SK-N-SH (cell line): ENCODE data around the gene FCHSD2.

Source experiments
- EP300 ChIP-seq, 2 experiments: IDR thresholded peaks; 2 replicates each; pipeline versions ENCODE4 v1.4.0 to v1.6.1; 2012; ENCODE audit warnings: borderline replicate concordance in 1 of 2, low read depth in 1 of 2, low read length in 1 of 2
- EZH2phosphoT487 ChIP-seq: fragments of 200-600 bp; sonication (generic); IDR thresholded peaks from 2 replicates; pipeline ENCODE4 v1.6.1; 2017; ENCODE audit warnings: low read depth, mixed run types, mild to moderate bottlenecking, antibody characterized with exemption, moderate library complexity, borderline replicate concordance
- FOSL2 ChIP-seq: IDR thresholded peaks from 2 replicates; pipeline ENCODE4 v1.4.0; 2012; ENCODE audit warnings: low read depth, mild to moderate bottlenecking, moderate library complexity, borderline replicate concordance
- GATA2 ChIP-seq: sonication (generic); formaldehyde crosslinking; IDR thresholded peaks from 2 replicates; pipeline ENCODE4 v1.5.0; 2020; ENCODE audit warnings: mild to moderate bottlenecking, missing genetic modification reagents
- NFIC ChIP-seq: IDR thresholded peaks from 2 replicates; pipeline ENCODE4 v1.4.0; 2012; ENCODE audit warnings: borderline replicate concordance
- POLR2AphosphoS5 ChIP-seq: IDR thresholded peaks from 2 replicates; pipeline ENCODE4 v1.6.1; 2012; ENCODE audit warnings: low read depth, low read length
- RCOR1 ChIP-seq: fragments of 150-350 bp; IDR thresholded peaks from 2 replicates; pipeline ENCODE4 v1.6.1; 2017; ENCODE audit warnings: antibody characterized with exemption, low read length
- TAF1 ChIP-seq: IDR thresholded peaks from 2 replicates; pipeline ENCODE4 v1.6.1; 2012; ENCODE audit warnings: low read depth, mild to moderate bottlenecking, low read length, moderate library complexity, borderline replicate concordance
- TEAD4 ChIP-seq: IDR thresholded peaks from 2 replicates; pipeline ENCODE4 v1.4.0; 2012; ENCODE audit warnings: mild to moderate bottlenecking, borderline replicate concordance; ENCODE audit not compliant: insufficient read depth
- USF2 ChIP-seq: fragments of 150-350 bp; IDR thresholded peaks from 2 replicates; pipeline ENCODE4 v1.6.1; 2017; ENCODE audit warnings: antibody characterized with exemption, low read length, low read depth, borderline replicate concordance
- YY1 ChIP-seq: IDR thresholded peaks from 2 replicates; pipeline ENCODE4 v1.4.0; 2012; ENCODE audit warnings: low read depth, mild to moderate bottlenecking
- ZBTB33 ChIP-seq: IDR thresholded peaks from 2 replicates; pipeline ENCODE4 v1.4.0; 2012; ENCODE audit warnings: low read depth, borderline replicate concordance
- TF ChIP-seq, protein P1 (sequence below): fragments of 200-600 bp; sonication (generic); IDR thresholded peaks from 2 replicates; pipeline ENCODE4 v1.6.1; 2017; ENCODE audit warnings: antibody characterized with exemption, mild to moderate bottlenecking, moderate library complexity
- TF ChIP-seq, protein P2 (sequence below): IDR thresholded peaks from 2 replicates; pipeline ENCODE4 v1.4.0; 2012; ENCODE audit warnings: low read depth

DNA sequence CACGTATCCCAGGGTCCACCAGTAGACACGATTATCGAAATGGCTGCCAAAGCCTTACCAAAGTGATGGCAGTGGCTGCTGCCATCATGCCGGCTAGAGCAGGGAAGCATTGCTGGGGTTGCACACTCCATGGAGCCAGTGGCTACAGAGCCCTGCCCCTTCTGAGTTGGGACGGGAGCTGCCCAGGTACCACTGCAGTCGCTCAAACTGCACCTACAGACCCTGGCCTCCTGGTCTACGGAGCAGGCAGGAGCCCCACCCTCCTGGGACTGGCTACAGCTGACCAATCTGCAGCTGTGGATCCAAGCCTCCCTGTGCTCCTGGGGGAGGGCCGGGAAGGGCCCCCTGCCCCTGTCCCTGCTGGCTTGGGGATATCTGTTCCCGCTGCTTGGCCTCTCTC lies 216.5 kb downstream of the FCHSD2 start:
- TF ChIP-seq EZH2phosphoT487, result no peak
- TF ChIP-seq, protein P1, sequence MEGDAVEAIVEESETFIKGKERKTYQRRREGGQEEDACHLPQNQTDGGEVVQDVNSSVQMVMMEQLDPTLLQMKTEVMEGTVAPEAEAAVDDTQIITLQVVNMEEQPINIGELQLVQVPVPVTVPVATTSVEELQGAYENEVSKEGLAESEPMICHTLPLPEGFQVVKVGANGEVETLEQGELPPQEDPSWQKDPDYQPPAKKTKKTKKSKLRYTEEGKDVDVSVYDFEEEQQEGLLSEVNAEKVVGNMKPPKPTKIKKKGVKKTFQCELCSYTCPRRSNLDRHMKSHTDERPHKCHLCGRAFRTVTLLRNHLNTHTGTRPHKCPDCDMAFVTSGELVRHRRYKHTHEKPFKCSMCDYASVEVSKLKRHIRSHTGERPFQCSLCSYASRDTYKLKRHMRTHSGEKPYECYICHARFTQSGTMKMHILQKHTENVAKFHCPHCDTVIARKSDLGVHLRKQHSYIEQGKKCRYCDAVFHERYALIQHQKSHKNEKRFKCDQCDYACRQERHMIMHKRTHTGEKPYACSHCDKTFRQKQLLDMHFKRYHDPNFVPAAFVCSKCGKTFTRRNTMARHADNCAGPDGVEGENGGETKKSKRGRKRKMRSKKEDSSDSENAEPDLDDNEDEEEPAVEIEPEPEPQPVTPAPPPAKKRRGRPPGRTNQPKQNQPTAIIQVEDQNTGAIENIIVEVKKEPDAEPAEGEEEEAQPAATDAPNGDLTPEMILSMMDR, result no peak
- TF ChIP-seq TAF1, result no peak
- no peak for TF ChIP-seq NFIC
- TF ChIP-seq EP300 (IDR thresholded peaks at IDR 0.05; ENCODE audit: borderline replicate concordance in 1 of 2, low read depth in 1 of 2, low read length in 1 of 2), result no peak
- no peak for TF ChIP-seq YY1
- TF ChIP-seq ZBTB33, result no peak
- TF ChIP-seq RCOR1, result no peak
- no peak for TF ChIP-seq POLR2AphosphoS5
- no peak for TF ChIP-seq TEAD4
- TF ChIP-seq GATA2 (CRISPR knock-in tag), result no peak
- TF ChIP-seq USF2, result no peak
- no peak for TF ChIP-seq FOSL2
- TF ChIP-seq, protein P2, sequence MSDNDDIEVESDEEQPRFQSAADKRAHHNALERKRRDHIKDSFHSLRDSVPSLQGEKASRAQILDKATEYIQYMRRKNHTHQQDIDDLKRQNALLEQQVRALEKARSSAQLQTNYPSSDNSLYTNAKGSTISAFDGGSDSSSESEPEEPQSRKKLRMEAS, result no peak
